Loucy (cell line): Measurements from ENCODE around the gene SMAP2.

Experiments used
- H2AFZ ChIP-seq: fragments of 200-600 bp; sonication (generic); 2 replicates; pipeline ENCODE4 v1.6.0; 2016; ENCODE audit warnings: antibody characterized with exemption, mild to moderate bottlenecking, low read length, moderate library complexity
- H3F3A ChIP-seq: fragments of 200-600 bp; 2 replicates; pipeline ENCODE4 v1.6.0; 2016; ENCODE audit warnings: antibody characterized with exemption, low read depth, mild to moderate bottlenecking
- H3K27me3 ChIP-seq: fragments of 200-600 bp; sonication (generic); 2 replicates; pipeline ENCODE4 v1.6.1; 2014; ENCODE audit warnings: low read length, mild to moderate bottlenecking; ENCODE audit not compliant: insufficient read depth, poor library complexity, severe bottlenecking
- H3K36me3 ChIP-seq: fragments of 200-600 bp; sonication (generic); 2 replicates; pipeline ENCODE4 v1.6.1; 2016; ENCODE audit warnings: low read length; ENCODE audit not compliant: insufficient read depth
- H3K4me1 ChIP-seq: fragments of 200-600 bp; sonication (generic); 2 replicates; pipeline ENCODE4 v1.5.1; 2014; ENCODE audit warnings: low read length, mild to moderate bottlenecking; ENCODE audit not compliant: insufficient read depth, poor library complexity, severe bottlenecking
- H3K4me2 ChIP-seq: fragments of 200-600 bp; sonication (generic); 2 replicates; pipeline ENCODE4 v1.6.0; 2014; ENCODE audit warnings: antibody characterized with exemption, low read length, low read depth, mild to moderate bottlenecking; ENCODE audit not compliant: poor library complexity, severe bottlenecking
- H3K4me3 ChIP-seq: fragments of 200-600 bp; sonication (generic); 2 replicates; pipeline ENCODE4 v1.5.1; 2014; ENCODE audit warnings: low read length, mild to moderate bottlenecking, mixed read lengths; ENCODE audit not compliant: poor library complexity, severe bottlenecking
- H3K79me2 ChIP-seq: fragments of 200-600 bp; sonication (generic); 2 replicates; pipeline ENCODE4 v1.6.1; 2014; ENCODE audit warnings: low read length; ENCODE audit not compliant: insufficient read depth
- H3K9ac ChIP-seq: fragments of 200-600 bp; sonication (generic); 2 replicates; pipeline ENCODE4 v1.6.0; 2014; ENCODE audit warnings: mild to moderate bottlenecking, low read depth, low read length, moderate library complexity; ENCODE audit not compliant: poor library complexity, severe bottlenecking
- H3K9me2 ChIP-seq: fragments of 200-600 bp; sonication (generic); replicated peaks from 2 replicates; pipeline ENCODE4 v1.6.1; 2016; ENCODE audit warnings: low read depth, low read length, mixed read lengths
- H3K9me3 ChIP-seq: fragments of 200-600 bp; sonication (generic); 2 replicates; pipeline ENCODE4 v1.6.1; 2014; ENCODE audit warnings: mild to moderate bottlenecking, antibody characterized with exemption, low read length, low read depth; ENCODE audit not compliant: insufficient read depth
- H4K20me1 ChIP-seq: fragments of 200-600 bp; sonication (generic); 2 replicates; pipeline ENCODE4 v1.6.0; 2014; ENCODE audit warnings: antibody characterized with exemption, low read length, mild to moderate bottlenecking; ENCODE audit not compliant: insufficient read depth, poor library complexity, severe bottlenecking
- EZH2phosphoT487 ChIP-seq: fragments of 200-600 bp; IDR thresholded peaks from 2 replicates; pipeline ENCODE4 v1.6.1; 2018; ENCODE audit warnings: antibody characterized with exemption, mild to moderate bottlenecking, moderate library complexity, borderline replicate concordance
- TF ChIP-seq, protein P1 (sequence below): fragments of 200-600 bp; sonication (generic); conservative IDR thresholded peaks from 2 replicates; pipeline ENCODE4 v1.5.1; 2014; ENCODE audit warnings: mild to moderate bottlenecking, antibody characterized with exemption, low read length

SMAP2 gene

GRCh38 chr1:40390857-40391256 lies 17.3 kb downstream of the SMAP2 start:
- Histone ChIP-seq H3K4me2 (no peak overlapping the region), H3F3A (peaks cover 6% of the 10 kb centered on the region; the same call in 1 of the 2 replicates), H2AFZ (no peak overlapping the region), H3K79me2 (peaks cover 66% of the 10 kb centered on the region), H3K9ac (no peak overlapping the region), H3K9me2 (no peaks in the 10 kb centered on the region), H3K4me3 (no peak overlapping the region), H3K27me3 (no peaks in the 10 kb centered on the region), H3K9me3 (no peaks in the 10 kb centered on the region), H3K36me3 (peaks cover 5% of the 10 kb centered on the region; the same call in 1 of the 2 replicates), H3K4me1 (peaks cover 20% of the 10 kb centered on the region), H4K20me1 (no peaks in the 10 kb centered on the region)
- no peak for TF ChIP-seq EZH2phosphoT487
- TF ChIP-seq, protein P1, sequence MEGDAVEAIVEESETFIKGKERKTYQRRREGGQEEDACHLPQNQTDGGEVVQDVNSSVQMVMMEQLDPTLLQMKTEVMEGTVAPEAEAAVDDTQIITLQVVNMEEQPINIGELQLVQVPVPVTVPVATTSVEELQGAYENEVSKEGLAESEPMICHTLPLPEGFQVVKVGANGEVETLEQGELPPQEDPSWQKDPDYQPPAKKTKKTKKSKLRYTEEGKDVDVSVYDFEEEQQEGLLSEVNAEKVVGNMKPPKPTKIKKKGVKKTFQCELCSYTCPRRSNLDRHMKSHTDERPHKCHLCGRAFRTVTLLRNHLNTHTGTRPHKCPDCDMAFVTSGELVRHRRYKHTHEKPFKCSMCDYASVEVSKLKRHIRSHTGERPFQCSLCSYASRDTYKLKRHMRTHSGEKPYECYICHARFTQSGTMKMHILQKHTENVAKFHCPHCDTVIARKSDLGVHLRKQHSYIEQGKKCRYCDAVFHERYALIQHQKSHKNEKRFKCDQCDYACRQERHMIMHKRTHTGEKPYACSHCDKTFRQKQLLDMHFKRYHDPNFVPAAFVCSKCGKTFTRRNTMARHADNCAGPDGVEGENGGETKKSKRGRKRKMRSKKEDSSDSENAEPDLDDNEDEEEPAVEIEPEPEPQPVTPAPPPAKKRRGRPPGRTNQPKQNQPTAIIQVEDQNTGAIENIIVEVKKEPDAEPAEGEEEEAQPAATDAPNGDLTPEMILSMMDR: no peak

DNA sequence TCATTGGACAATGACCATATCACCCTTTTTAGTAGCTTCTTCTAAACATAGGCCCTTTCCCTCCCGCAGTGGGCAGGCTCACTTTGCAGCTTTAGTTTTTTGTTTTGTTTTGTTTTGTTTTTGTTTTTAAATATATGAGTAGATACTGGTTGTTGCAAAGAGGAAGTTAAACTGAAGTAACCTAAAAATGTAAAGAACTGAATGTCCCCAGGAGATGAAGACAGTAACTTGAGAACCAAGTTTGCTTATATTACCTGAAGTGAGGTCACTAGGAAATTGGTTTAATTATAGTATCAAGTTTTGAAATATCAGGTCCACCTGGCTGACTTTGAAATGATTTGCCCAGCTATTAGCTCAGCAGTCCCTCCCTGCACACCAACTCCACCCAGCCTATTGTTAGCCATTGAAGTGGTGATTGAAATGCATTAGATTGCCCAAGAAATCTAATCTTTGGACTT lies 18.2 kb downstream of the SMAP2 start:
- Histone ChIP-seq H2AFZ (no peak overlapping the region), H3K79me2 (peaks cover 67% of the 10 kb centered on the region), H3K4me1 (peaks cover 12% of the 10 kb centered on the region), H3K9ac (no peak overlapping the region), H3K4me3 (no peak overlapping the region), H3K36me3 (peaks cover 5% of the 10 kb centered on the region; the same call in 1 of the 2 replicates), H4K20me1 (no peaks in the 10 kb centered on the region), H3K9me2 (no peaks in the 10 kb centered on the region), H3F3A (no peaks in the 10 kb centered on the region), H3K27me3 (no peaks in the 10 kb centered on the region), H3K4me2 (no peak overlapping the region), H3K9me3 (no peaks in the 10 kb centered on the region)
- TF ChIP-seq EZH2phosphoT487: no peak
- TF ChIP-seq, protein P1: no peak

DNA sequence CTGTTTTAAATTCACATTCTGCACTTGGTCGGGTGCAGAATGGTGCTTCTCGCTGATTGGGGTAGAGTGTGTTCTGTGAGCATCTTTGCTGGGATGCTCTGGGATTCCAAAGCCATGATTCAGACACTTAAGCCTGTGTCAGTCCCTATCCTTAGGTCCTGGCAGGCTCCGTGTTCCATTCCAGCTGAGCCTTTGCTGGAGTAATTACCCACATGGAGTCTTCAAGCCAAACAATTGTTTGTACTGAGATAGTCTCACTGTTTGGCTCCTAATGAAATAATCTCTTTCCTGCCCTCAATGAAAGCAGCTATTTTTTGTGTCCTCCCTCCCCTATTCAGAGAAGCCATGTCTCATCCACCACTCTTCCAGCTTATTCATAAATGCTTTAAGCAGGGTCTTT lies 18.7 kb downstream of the SMAP2 start:
- peaks cover 67% of the 10 kb centered on the region for H3K79me2 ChIP-seq
- H3K9me3 ChIP-seq: no peaks in the 10 kb centered on the region
- H3K9ac ChIP-seq: no peak overlapping the region
- no peak overlapping the region for H2AFZ ChIP-seq
- no peaks in the 10 kb centered on the region for H3F3A ChIP-seq
- TF ChIP-seq EZH2phosphoT487: no peak
- TF ChIP-seq, protein P1: no peak
- H3K4me3 ChIP-seq: no peak overlapping the region
- no peak overlapping the region for H3K4me2 ChIP-seq
- H3K36me3 ChIP-seq: peaks cover 5% of the 10 kb centered on the region; the same call in 1 of the 2 replicates
- no peaks in the 10 kb centered on the region for H4K20me1 ChIP-seq
- H3K27me3 ChIP-seq: no peaks in the 10 kb centered on the region
- no peaks in the 10 kb centered on the region for H3K9me2 ChIP-seq
- peaks cover 10% of the 10 kb centered on the region for H3K4me1 ChIP-seq
